SHP77 (cell line): ENCODE measurements around the gene GNAI3.
A peak's percentile ranks its signal among the peaks of the same experiment; 100 is the strongest.

ENCODE experiments used
- DNase-seq, 2 experiments: peaks; one replicate each; lab custom pipeline; 2025; lab: John Stamatoyannopoulos, UW

The GNAI3 gene

DNA sequence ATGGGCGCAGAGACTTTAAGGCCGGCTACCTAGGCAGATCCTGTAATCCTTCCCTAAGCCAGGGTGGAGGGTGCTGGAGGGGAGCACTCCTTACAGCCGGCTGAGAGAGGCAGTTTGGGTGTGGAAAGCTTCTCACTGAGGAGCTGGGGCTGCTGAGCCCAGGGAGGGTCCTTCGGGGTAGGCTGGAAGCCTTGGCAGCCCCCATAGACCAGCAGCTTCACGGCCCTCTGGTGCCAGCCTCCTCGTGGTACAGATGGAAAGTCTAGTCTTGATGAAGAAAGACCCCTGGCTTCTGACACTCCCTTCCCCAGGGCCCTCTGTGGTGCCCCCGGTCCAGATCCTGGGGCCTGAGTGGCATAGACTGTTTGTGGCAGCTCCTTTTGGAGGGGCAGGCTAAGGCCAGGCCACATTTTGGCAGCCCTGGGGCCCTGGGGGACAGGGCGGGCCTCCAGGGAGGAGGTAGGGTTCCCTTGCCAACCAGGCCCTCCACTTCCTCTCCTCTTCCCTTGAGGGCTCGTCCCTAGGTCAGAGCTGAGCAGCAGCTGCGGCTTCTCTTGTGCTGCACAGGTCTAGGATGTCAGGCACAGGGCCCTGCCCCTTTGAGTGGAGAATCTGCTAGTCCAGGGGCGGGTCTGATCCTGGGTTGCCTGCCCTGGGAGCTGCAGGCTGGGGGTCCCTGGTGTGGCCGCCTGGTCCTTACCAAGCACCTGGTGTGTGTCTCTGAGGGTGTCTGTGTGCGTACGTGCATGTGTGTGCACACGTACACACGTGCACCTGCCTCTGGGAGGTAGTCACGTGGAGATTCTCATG, 76.0 kb downstream of the GNAI3 start:
- no peak for DNase-seq

DNA sequence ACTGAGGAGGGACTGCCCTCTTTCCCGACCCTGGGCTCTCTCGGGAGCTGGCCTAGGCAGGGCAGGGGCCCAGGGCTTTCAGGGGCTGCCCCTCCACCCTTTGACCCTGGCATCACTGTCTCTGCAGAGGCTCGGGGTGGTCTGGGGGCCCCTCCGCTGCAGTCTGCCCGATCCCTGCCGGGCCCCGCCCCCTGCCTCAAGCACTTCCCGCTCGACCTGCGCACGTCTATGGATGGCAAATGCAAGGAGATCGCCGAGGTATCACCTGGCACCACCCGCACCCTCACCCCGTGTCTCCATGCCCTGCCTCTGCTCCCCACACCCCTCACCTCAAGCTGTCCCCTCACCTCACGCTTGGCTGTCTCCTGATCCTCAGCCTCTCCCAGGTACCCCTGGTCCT, 76.8 kb downstream of the GNAI3 start:
- no peak for DNase-seq

DNA sequence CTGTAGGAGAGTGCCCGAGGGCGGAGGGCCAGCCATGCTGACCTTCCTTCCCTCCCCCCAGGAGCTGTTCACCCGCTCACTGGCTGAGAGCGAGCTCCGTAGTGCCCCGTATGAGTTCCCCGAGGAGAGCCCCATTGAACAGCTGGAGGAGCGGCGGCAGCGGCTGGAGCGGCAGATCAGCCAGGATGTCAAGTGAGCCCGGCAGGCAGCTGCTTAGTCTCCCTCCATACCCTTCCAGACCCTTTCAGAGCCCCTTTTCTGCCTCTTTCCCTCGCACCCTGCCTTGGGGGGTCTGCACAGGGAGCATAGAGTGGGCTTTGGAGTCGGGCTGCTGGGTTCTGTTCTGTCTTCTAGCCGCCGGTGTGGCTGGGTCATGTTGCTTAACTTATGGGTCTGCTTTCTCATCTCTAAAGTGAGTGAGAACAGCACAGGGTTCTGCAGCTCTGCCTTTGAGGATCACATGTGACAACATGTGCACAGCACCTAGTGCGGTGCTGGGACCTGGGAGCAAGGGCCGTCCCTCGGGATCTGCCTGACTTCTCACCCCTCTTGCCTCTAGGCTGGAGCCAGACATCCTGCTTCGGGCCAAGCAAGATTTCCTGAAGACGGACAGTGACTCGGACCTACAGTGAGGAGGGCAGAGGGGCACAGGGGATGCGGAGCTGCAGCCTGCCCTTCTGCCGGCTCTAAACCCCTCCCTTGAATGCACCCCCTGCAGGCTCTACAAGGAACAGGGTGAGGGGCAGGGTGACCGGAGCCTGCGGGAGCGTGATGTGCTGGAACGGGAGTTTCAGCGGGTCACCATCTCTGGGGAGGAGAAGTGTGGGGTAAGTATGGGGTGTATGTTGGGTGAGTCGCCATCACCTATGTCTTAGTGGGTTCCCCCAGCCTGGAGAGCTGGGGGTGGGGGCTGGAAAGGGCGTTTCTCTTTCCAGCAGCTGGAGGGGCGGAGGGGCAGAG, 77.5 kb downstream of the GNAI3 start:
- DNase-seq = no peak

DNA sequence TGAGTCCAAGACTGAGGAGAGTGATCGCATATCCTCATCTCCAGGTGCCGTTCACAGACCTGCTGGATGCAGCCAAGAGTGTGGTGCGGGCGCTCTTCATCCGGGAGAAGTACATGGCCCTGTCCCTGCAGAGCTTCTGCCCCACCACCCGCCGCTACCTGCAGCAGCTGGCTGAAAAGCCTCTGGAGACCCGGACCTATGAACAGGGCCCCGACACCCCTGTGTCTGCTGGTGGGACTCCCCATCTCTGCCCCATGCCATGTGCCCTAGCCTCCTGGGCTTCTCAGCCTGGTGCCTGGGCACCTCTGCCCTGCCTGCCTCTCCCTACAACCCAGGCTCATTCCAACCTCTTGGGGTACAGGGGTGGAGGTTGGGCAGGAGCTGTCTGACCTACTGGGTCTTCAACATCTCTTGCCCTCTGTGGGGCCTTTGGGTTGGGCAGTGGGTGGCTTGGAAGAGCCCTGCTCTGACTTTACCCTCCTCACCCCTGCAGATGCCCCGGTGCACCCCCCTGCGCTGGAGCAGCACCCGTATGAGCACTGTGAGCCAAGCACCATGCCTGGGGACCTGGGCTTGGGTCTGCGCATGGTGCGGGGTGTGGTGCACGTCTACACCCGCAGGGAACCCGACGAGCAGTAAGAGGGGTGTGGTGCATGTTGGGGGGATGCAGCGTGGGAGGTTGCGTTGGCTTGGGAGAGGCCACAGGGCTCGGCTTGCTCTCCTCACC, 78.4 kb downstream of the GNAI3 start:
- no peak for DNase-seq

DNA sequence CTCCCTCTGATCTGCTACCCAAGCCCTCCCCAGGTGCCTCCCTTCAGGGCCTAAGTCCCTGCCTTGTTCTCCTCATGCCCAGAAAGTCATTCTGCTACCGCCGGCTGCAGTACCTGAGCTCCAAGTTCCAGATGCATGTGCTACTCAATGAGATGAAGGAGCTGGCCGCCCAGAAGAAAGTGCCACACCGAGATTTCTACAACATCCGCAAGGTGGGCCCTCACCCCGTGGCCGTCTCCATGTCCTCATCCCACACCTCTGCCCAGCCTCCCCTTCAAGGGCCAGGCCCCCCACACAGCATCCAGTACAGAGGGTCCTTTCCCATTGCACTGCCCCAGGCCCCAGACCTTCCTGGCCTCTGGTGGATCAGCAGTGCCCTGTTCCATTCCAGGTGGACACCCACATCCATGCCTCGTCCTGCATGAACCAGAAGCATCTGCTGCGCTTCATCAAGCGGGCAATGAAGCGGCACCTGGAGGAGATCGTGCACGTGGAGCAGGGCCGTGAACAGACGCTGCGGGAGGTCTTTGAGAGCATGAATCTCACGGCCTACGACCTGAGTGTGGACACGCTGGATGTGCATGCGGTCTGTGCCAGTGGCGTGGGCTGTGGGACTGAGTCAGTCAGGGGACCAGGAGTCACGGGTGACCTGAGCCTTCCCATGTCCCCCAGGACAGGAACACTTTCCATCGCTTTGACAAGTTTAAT, 79.4 kb downstream of the GNAI3 start:
- no peak for DNase-seq

DNA sequence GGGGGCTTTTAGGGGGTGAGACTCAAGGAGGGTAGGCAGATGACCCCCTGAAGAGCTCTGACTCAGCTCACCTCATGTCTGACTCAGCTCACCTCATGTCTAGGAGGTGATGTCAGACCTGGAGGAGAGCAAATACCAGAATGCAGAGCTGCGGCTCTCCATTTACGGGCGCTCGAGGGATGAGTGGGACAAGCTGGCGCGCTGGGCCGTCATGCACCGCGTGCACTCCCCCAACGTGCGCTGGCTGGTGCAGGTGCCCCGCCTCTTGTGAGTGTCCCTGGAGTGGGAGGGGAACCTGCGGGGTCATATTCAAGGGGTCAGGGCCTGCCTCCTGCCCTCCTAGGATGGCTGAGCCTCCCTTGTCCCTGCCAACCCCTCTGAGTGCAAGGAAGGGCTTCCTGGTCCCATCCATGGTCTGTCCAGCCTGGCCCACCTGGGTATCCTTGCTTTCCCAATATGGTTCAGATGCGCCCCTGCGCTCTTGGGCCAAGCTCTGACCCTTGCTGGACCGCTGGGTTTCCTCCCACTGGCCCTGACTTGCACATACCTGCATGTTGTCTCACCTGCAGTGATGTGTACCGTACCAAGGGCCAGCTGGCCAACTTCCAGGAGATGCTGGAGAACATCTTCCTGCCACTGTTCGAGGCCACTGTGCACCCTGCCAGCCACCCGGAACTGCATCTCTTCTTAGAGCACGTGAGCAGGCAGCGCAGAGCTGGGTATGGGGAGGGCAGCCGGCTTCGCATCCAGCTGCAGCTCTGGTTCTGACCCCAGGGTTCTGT, 80.3 kb downstream of the GNAI3 start:
- DNase-seq = no peak

DNA sequence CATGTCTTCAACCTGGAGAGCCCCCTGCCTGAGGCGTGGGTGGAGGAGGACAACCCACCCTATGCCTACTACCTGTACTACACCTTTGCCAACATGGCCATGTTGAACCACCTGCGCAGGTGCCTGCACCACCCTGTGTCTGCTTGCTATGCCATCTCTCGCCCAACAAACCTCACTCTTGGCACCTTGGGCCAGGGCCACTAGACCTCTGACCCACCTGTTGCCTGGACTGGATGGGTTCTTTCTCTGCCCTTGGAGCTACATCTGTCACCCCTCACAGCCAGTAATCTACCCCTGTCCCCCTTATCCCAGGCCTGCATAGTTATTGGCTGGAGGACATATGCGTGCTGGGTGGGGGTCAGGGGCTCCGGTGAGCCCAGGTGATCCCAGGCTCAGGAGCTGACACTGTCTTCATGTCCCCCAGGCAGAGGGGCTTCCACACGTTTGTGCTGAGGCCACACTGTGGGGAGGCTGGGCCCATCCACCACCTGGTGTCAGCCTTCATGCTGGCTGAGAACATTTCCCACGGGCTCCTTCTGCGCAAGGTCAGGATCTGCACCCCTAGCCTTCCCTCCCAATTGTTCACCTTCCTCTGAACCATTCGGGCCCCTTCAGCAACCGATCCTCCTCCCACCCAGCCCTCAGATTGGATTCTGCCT, 81.1 kb downstream of the GNAI3 start:
- no peak for DNase-seq

DNA sequence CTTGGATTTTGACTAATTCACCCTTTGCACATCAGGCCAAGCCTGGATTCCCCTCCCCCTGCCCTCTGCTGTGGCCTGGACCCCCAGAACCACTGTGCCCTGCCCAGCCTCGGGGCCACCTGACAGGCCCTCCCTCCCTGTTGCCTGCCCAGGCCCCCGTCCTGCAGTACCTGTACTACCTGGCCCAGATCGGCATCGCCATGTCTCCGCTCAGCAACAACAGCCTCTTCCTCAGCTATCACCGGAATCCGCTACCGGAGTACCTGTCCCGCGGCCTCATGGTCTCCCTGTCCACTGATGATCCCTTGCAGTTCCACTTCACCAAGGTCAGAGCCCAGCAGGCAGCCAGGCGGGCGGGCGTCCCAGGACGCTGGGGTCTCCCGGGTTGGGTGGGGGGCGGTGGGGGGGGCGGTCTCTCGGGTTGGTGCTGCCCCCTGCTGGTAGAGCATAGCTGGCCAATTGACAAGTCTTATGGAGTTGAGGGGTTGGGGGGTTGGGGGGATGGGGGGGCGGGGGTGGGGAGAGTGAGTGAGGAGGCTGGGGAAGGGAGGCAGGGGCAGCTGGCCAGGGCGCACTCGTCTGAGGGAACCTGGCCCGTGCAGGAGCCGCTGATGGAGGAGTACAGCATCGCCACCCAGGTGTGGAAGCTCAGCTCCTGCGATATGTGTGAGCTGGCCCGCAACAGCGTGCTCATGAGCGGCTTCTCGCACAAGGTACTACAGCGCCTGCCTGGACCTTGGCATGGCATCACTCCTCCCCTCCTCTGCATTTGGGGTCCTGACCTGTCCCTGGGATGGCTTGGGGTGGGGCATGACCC, 81.9 kb downstream of the GNAI3 start:
- no peak for DNase-seq

DNA sequence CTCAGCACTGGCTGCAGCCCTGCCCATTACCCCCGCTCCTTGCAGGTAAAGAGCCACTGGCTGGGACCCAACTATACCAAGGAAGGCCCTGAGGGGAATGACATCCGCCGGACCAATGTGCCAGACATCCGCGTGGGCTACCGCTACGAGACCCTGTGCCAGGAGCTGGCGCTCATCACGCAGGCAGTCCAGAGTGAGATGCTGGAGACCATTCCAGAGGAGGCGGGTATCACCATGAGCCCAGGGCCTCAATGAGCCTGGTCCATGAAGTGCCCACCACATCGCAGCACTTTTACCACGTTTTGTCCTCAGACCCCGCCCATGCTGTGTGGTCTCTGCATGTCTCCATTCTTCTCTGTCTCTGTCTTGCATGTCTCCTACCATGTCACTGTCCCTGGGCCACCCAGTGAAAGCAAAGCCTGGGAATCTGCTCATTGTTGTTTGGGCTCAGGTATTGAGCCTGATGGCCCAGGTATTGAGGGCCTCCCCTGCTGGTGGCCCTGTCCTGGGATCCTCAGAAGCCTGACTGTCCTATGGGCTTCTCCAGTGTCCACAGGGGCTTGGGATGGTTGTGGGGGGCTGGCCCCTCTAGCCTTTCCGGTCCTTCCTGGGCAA, 82.6 kb downstream of the GNAI3 start:
- DNase-seq = no peak

DNA sequence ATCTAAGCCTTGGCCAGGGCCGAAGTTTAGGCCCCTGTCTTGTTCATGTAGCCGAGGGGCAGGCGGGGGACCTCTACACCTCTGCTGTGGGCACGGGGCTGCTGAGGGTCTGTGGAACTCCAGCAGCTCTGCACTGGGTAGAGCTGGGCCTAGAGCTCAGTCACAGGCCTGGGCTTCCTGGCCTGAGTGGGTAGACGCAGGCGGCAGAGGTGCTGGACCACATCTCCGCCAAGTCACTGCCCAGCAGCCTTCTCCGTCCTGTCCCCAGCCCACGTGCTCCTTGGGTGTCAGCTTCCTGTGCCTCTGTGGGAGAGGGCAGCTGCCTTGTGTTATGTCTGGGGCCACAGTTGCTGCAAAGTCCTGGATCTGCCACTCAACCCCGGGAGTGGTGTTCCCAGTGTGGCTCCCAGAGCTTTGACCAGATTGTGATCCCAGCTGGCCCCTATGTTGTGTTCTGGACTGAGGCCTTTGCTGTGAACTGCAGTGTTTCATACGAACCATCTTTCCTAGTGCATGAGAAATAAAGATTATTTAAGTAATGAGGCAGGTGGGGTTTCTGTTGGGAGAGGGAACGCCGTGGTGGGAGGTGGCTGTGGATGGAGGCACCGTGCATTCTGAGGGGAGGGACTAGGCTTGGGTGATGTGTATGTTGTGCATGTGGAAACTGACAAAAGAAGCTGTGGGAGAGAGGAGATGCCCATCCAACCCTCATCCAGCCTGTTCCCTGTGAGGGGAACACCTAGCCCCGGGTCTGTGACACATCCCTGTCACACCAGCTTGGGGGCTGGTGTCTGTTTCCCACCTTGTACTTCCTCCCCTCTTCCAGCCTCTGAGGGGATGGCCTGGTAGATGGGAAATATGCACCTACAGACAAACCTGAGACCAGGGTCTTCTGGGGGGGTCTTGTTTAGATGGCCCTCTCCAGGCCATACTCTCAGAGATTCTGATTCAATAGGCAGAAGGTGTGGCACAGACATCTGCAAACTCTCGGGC, 83.4 kb downstream of the GNAI3 start:
- no peak for DNase-seq

DNA sequence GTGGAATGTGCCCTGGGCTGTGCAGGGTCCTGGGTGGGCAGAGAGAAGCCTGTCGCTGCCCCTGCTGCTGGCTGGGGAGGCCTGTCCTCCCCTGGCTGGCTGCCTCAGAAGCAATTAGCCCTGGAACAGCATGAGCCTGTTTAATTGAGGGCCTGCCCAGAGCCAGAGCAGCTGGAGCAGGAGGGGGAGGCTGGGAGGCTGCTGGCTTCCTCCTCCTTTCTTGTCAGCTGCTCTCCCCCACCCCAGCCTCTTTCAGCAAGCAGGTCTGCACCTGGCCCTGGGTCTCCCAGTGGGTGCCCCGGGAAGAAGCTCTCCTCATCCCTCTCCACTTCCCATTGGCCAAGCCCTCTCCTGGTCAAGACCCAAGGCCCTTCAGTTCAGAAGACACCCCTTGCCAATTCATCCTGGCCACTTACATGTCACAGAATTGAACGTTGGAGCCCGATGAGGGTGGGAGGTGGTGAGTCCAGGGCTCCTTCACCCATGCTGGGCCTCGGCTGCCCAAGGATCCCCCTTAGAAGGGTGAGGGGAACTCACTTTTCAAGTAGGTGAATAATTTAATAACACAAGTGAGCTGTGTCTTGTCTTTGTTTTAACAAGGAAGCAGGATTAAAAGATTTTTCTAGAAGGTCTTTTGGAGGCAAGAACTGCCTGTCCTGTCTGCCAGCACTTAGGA, 84.4 kb downstream of the GNAI3 start:
- peak; percentile 78 to 88 for DNase-seq

DNA sequence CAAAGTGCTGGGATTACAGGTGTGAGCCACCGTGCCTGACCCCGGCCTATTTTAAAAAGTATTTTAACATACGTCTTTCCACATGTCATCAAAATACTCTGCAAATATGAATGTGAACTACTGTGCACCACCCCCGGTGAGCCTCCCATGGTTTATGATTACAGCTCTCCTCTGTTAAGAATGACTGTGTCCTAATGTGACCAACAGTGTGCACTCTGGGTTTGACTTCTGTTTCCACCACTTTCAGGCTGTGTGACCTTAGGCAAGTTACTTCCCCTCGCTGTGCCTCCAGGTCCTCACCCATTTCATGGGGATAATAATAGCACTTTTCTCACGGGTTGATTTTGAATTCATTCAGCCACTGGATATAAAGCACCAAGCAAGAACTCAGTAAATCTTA, 85.9 kb downstream of the GNAI3 start:
- no peak for DNase-seq

DNA sequence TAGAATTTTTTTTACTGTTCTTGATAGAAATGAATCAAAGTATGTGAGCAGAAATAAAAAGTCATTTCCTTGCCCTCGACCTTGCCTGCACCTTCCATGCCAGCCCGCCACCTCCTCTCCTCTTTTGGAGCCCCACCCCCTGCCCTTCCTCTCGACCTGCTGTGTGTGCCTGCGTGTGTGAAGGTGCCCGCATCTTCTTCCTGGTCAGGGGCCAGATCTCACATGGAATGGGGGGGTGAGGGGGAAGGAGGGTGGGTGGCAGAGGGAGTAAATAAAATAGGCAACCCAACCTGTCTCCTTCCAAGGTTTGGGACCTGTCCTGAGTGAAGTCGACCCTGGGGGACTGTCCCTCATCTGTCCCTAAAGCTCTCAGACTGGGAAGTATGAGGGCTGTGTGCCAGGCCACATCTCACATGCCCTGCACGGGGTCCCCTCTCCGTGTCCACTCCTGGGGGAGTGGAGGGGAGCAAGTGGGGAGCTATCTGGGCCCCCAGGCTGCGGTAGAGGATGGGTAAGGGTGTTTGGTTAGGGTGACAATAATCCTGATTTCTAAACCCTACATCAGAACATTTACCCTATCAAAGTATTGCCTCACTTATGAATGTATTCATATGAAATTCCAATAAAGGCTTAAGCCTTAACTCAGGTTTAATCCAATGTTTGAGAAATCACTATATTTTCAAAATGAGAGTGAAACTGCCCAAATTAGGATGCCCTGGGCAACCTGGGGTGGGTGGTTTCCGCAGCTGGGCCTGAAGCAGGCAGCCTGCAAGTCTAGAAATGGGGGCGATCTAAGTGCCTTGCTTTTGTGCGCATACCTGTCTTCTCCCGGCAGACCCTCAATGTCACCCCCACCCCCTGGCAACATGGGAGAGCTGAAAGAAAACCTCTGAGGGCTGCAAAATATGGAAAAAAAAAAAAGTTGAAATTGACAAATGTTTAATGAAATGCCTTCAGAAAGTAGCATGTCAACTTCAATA, 86.6 kb downstream of the GNAI3 start:
- no peak for DNase-seq

DNA sequence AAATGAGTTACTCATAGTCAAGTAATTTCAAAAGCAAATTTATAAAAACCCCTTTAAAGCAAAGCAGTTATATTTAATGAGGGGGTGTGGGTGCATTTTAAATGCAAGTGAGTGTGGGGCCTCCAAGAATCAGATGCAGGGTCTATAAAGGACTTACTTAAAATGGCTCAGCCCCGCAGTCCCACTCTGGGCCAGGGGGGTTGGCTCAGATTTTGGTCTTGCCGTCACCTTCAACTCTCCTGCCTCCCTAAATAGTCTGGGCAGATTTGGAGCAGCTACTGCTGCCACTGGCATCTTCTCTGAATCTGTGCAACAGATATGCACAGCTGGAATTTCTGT, 87.4 kb downstream of the GNAI3 start:
- DNase-seq = no peak

DNA sequence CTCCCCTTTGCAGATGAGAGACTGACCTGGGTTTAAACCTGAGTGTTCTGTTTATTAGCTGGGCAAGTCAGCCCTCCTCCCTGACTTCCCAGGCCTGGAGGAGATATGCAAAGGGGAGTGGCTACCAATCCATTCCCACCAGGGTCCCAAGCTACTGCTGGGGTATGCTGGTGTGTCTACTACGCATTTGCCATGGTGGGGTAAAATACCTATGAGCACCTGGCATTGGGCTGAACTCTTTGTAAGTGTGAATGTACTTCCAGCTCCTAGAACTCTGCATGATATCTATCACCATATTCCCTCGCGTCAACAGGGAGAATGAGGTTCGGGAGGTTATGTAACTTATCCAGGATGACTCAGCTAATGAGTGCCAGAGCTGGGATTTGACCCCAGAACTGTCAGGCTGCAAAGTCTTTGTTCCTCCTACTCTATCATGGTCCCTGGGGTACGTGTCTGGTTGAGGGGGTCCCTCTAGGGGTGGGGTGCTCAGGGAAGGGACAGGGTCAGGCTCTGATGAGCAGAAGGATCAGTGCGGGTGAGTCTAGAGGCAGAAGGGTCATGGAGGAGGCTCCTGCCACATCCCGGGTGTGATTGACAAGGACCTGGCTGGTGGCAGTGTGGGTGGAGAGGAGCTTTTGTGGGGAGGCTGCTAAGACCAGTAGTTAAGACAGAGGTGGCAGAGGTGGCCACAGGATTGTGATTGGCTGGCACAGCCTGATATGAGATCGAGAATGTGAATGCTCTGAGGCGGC, 88.0 kb downstream of the GNAI3 start:
- no peak for DNase-seq
